GM23338 (cell line): Measurements from ENCODE around the gene MEF2D. TPM values are rescaled to one million over a fixed set of nuclear protein-coding genes. Genes with fewer than 3 reads are reported as not detected.

ENCODE experiments used
- ATAC-seq: fragments of 200-7000 bp; cut with Tn5 transposase; 3 replicates; pipeline ENCODE4 v1.9.1; 2020
- DNase-seq: peaks from one replicate; pipeline ENCODE4 v3.0.0-alpha.2; 2015; ENCODE audit warnings: low spot score
- H2AFZ ChIP-seq: fragments of 200-600 bp; sonication (generic); 2 replicates; pipeline ENCODE4 v1.8.0; 2016; ENCODE audit warnings: antibody characterized with exemption, mild to moderate bottlenecking, moderate library complexity
- H3F3A ChIP-seq: fragments of 200-600 bp; sonication (generic); replicated peaks from 2 replicates; pipeline ENCODE4 v1.8.0; 2017; ENCODE audit warnings: antibody characterized with exemption, mixed run types, low read depth
- H3K27ac ChIP-seq: fragments of 200-600 bp; sonication (generic); 2 replicates; pipeline ENCODE4 v1.6.1; 2016; ENCODE audit warnings: low read depth
- H3K27me3 ChIP-seq: fragments of 200-600 bp; sonication (generic); 2 replicates; pipeline ENCODE4 v1.8.0; 2016; ENCODE audit warnings: mild to moderate bottlenecking, mixed run types, moderate library complexity; ENCODE audit not compliant: insufficient read depth
- H3K36me3 ChIP-seq: fragments of 200-600 bp; sonication (generic); 2 replicates; pipeline ENCODE4 v1.8.0; 2016; ENCODE audit warnings: mild to moderate bottlenecking; ENCODE audit not compliant: insufficient read depth
- H3K4me1 ChIP-seq: fragments of 200-600 bp; sonication (generic); 2 replicates; pipeline ENCODE4 v1.8.0; 2016; ENCODE audit warnings: mild to moderate bottlenecking, moderate library complexity; ENCODE audit not compliant: insufficient read depth
- H3K4me2 ChIP-seq: fragments of 200-600 bp; sonication (generic); 2 replicates; pipeline ENCODE4 v1.7.1; 2017; ENCODE audit warnings: mixed run types
- H3K4me3 ChIP-seq: fragments of 200-600 bp; sonication (generic); 2 replicates; pipeline ENCODE4 v1.6.1; 2016; ENCODE audit warnings: mixed run types
- H3K79me2 ChIP-seq: fragments of 200-600 bp; sonication (generic); replicated peaks from 2 replicates; pipeline ENCODE4 v1.8.0; 2017; ENCODE audit warnings: mild to moderate bottlenecking; ENCODE audit not compliant: insufficient read depth
- H3K9me2 ChIP-seq: fragments of 200-600 bp; sonication (generic); 2 replicates; pipeline ENCODE4 v1.8.0; 2017; ENCODE audit not compliant: insufficient read depth
- H4K20me1 ChIP-seq: fragments of 200-600 bp; sonication (generic); replicated peaks from 2 replicates; pipeline ENCODE4 v1.8.0; 2017; ENCODE audit warnings: mild to moderate bottlenecking; ENCODE audit not compliant: insufficient read depth
- H3K27ac Mint-ChIP-seq: 2 replicates; pipeline ENCODE4 v1.8.0; 2020; ENCODE audit warnings: inconsistent platforms, mild to moderate bottlenecking, moderate library complexity, mixed read lengths
- H3K27me3 Mint-ChIP-seq: 3 replicates; pipeline ENCODE4 v1.8.0; 2022; ENCODE audit warnings: low read depth, mild to moderate bottlenecking, moderate library complexity, mixed read lengths, inconsistent platforms; ENCODE audit not compliant: insufficient read depth, poor library complexity
- H3K36me3 Mint-ChIP-seq: 3 replicates; pipeline ENCODE4 v1.8.0; 2021; ENCODE audit warnings: low read depth, mild to moderate bottlenecking, inconsistent platforms, moderate library complexity, mixed read lengths
- H3K4me1 Mint-ChIP-seq: 3 replicates; pipeline ENCODE4 v1.8.0; 2020; ENCODE audit warnings: mild to moderate bottlenecking, inconsistent platforms, mixed read lengths
- H3K4me3 Mint-ChIP-seq: 3 replicates; pipeline ENCODE4 v1.8.0; 2021; ENCODE audit warnings: moderate library complexity, mild to moderate bottlenecking, inconsistent platforms, mixed read lengths
- H3K9me3 Mint-ChIP-seq: 3 replicates; pipeline ENCODE4 v1.8.0; 2020; ENCODE audit warnings: moderate library complexity, mild to moderate bottlenecking, inconsistent platforms, mixed read lengths
- EZH2 ChIP-seq: fragments of 200-600 bp; sonication (generic); IDR thresholded peaks from one replicate; pipeline ENCODE4 v1.8.0; 2017; ENCODE audit warnings: antibody characterized with exemption, mild to moderate bottlenecking, low read depth; ENCODE audit not compliant: unreplicated experiment
- STAT1 ChIP-seq: IDR thresholded peaks from one replicate; pipeline ENCODE4 v1.6.1; 2016; ENCODE audit warnings: antibody characterized with exemption; ENCODE audit not compliant: unreplicated experiment
- ZNF462 ChIP-seq: fragments of 250-450 bp; sonication (Bioruptor Pico); IDR thresholded peaks from 2 replicates; pipeline ENCODE4 v1.5.0; 2020; ENCODE audit warnings: mild to moderate bottlenecking, moderate library complexity
- polyA plus RNA-seq: library from polyadenylated mRNA; unstranded; fragments of >200 nt; fragmentation: Nextera tagmentation; extraction: Ambion mirVana; gene quantifications from 2 replicates; pipeline ENCODE4 v1.2.1, GENCODE V29; 2016
- total RNA-seq: library from RNA; depleted of rRNA; stranded (reverse); fragments of >200 nt; shearing (Covaris generic); gene quantifications from 2 replicates; pipeline ENCODE4 v1.2.3, GENCODE V29; 2014

The MEF2D gene
- total and polyA plus RNA-seq, 2 experiments from 2014 or later, result 10.6 to 15.5 TPM

GRCh38 chr1:156525856-156526489 lies 25.4 kb upstream of the MEF2D start:
- H3K4me3 ChIP-seq, result peak overlapping the region; percentile 21; the same call in 1 of the 2 replicates
- H3K36me3 ChIP-seq, result no peaks in the 10 kb centered on the region
- peak overlapping the region; percentile 42 for H3K4me2 ChIP-seq
- no peaks in the 10 kb centered on the region for H3K27me3 ChIP-seq
- DNase-seq (peak; percentile 65), ATAC-seq (peak; percentile 97)
- H3K4me1 Mint-ChIP-seq, result peaks cover 22% of the 10 kb centered on the region
- no peaks in the 10 kb centered on the region for H3K9me3 Mint-ChIP-seq
- peak overlapping the region; percentile 52; the same call in 1 of the 2 replicates for H3K27ac ChIP-seq
- peak overlapping the region; percentile 22; the same call in 1 of the 2 replicates for H3K27ac Mint-ChIP-seq
- H3K36me3 Mint-ChIP-seq, result peaks cover 36% of the 10 kb centered on the region
- peak overlapping the region; percentile 42; the same call in 1 of the 3 replicates for H3K4me3 Mint-ChIP-seq
- no peaks in the 10 kb centered on the region for H3K79me2 ChIP-seq
- H3K4me1 ChIP-seq, result peaks cover 19% of the 10 kb centered on the region; the same call in 1 of the 2 replicates
- H3K27me3 Mint-ChIP-seq, result peaks cover 6% of the 10 kb centered on the region
- no peak overlapping the region for H2AFZ ChIP-seq
- 0 out of 2 replicates have a peak, but pooled peaks have one; percentile 23 for TF ChIP-seq ZNF462 (CRISPR knock-in tag)
- TF ChIP-seq EZH2, result no peak
- no peaks in the 10 kb centered on the region for H3F3A ChIP-seq
- no peaks in the 10 kb centered on the region for H3K9me2 ChIP-seq
- H4K20me1 ChIP-seq, result no peaks in the 10 kb centered on the region; the same call in 1 of the 2 replicates

- no peak overlapping the region; the same call in 2 of the 3 replicates for H3K4me3 Mint-ChIP-seq
- H3K27me3 Mint-ChIP-seq, result peaks cover 6% of the 10 kb centered on the region
- peak overlapping the region; percentile 57 for H3K27ac Mint-ChIP-seq
- no peak overlapping the region for H3K4me3 ChIP-seq
- DNase-seq (no peak), ATAC-seq (no peak)
- H3K9me2 ChIP-seq, result no peaks in the 10 kb centered on the region
- H3K36me3 Mint-ChIP-seq, result peaks cover 29% of the 10 kb centered on the region
- no peak overlapping the region for H2AFZ ChIP-seq
- H3K4me1 ChIP-seq, result peaks cover 19% of the 10 kb centered on the region; the same call in 1 of the 2 replicates
- no peaks in the 10 kb centered on the region; the same call in 1 of the 2 replicates for H4K20me1 ChIP-seq
- H3K4me1 Mint-ChIP-seq, result peaks cover 22% of the 10 kb centered on the region
- H3K79me2 ChIP-seq, result no peaks in the 10 kb centered on the region
- H3F3A ChIP-seq, result no peaks in the 10 kb centered on the region
- no peak overlapping the region for H3K4me2 ChIP-seq
- no peaks in the 10 kb centered on the region for H3K9me3 Mint-ChIP-seq
- peak overlapping the region; percentile 15 for H3K27ac ChIP-seq
- no peaks in the 10 kb centered on the region for H3K27me3 ChIP-seq
- no peaks in the 10 kb centered on the region for H3K36me3 ChIP-seq
- TF ChIP-seq STAT1, result no peak
- TF ChIP-seq ZNF462 (CRISPR knock-in tag), result no peak
- TF ChIP-seq EZH2, result no peak
These were observed 24.5 kb upstream of the MEF2D start for GRCh38 chr1:156525071-156525501.
